Measurements from ENCODE around the gene HYOU1. TPM values are rescaled to one million over a fixed set of nuclear protein-coding genes. Genes with fewer than 3 reads are reported as not detected.

The HYOU1 gene
- total and polyA plus RNA-seq, 2 experiments from 2014 or later, result 103 to 125 TPM

DNA sequence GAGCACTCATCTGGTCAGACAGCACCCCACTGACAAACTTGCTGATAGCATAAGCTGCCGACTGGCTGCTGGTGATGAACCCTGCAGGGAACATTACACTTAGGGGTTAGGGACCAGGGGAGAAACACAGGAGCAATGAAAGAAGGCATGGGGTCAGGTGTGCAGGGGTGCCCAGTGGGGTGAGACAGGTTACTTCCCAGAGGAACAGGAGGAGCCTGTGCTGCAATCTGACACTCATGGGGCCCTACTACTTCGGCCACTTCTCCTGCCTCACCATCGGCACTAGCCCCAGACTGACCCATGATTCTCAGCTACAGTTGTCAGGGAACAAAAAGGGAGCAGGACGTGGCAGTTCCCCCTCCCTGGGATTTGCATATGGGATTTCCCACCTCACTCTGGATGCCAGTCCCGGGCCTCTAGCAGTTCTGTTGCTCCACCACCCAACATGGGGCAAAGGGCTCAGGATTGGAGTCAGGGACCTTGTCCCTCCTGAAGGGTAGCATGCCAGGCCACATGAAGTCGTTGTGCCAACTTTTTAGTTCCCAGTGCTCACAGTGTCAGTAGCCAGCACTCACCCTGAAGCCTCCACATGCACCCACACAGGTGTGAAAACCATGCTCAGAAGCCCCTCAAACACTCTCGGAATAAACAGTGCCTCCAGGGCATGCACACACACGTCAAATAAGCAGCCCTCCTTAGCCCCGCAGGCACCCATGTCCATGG lies 28.5 kb downstream of the HYOU1 start:
- Histone ChIP-seq H3K4me1 (ENCODE audit: low read depth) (peaks cover 17% of the 10 kb centered on the region), H3K36me3 (peaks cover 12% of the 10 kb centered on the region), H3K27ac (no peak overlapping the region), H3K4me3 (no peak overlapping the region), H3K27me3 (no peaks in the 10 kb centered on the region), H3K9me3 (ENCODE audit: low read depth) (no peaks in the 10 kb centered on the region)
- TF ChIP-seq, protein P1, sequence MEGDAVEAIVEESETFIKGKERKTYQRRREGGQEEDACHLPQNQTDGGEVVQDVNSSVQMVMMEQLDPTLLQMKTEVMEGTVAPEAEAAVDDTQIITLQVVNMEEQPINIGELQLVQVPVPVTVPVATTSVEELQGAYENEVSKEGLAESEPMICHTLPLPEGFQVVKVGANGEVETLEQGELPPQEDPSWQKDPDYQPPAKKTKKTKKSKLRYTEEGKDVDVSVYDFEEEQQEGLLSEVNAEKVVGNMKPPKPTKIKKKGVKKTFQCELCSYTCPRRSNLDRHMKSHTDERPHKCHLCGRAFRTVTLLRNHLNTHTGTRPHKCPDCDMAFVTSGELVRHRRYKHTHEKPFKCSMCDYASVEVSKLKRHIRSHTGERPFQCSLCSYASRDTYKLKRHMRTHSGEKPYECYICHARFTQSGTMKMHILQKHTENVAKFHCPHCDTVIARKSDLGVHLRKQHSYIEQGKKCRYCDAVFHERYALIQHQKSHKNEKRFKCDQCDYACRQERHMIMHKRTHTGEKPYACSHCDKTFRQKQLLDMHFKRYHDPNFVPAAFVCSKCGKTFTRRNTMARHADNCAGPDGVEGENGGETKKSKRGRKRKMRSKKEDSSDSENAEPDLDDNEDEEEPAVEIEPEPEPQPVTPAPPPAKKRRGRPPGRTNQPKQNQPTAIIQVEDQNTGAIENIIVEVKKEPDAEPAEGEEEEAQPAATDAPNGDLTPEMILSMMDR (IDR thresholded peaks at IDR 0.05; ENCODE audit: low read depth, low read length), result no peak
- no peak for DNase-seq (ENCODE audit: low read depth in 1 of 2, low spot score in 1 of 2)

DNA sequence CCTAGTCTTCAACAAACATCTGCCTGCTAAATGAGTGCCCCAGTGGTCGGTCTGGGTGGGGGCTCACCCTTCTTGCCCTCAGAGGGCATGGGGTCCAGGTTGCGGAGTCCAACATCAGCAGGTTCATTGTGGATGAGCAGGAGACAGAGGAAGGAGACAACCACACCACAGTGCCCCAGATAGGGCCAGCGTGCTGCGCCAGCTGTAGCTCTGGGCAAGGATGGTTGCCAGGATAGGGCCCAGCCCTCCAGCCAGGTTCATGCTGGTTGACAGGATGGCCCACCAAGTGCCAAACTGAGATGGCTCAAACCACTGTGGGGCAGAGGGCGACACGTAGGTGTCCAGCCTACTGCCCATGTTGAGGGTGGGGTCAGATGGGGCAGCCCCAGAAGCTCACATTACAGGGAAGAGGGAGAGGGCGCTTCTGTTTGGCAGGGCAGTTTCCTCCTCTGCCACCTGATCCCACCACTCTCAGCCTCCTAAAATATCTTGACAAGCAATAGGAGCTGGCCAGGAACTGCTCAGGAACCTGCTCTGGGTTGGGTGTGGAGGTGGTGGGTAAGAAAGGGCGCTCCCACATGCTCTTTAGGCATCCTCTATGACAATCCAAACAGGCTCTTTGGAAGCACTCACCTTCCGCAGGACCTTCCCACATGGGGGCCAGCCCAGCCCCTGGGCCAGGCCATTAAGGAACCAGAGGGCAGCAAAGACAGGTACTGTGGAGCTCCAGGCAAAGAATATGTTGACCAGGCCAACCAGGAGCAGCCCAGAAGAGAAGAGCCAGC lies 29.3 kb downstream of the HYOU1 start:
- Histone ChIP-seq H3K27ac (no peak overlapping the region), H3K36me3 (peaks cover 17% of the 10 kb centered on the region), H3K9me3 (ENCODE audit: low read depth) (no peaks in the 10 kb centered on the region), H3K4me1 (ENCODE audit: low read depth) (peaks cover 17% of the 10 kb centered on the region), H3K4me3 (no peak overlapping the region), H3K27me3 (no peaks in the 10 kb centered on the region)
- no peak for DNase-seq (ENCODE audit: low read depth in 1 of 2, low spot score in 1 of 2)
- TF ChIP-seq, protein P1 (IDR thresholded peaks at IDR 0.05; ENCODE audit: low read depth, low read length), result no peak

DNA sequence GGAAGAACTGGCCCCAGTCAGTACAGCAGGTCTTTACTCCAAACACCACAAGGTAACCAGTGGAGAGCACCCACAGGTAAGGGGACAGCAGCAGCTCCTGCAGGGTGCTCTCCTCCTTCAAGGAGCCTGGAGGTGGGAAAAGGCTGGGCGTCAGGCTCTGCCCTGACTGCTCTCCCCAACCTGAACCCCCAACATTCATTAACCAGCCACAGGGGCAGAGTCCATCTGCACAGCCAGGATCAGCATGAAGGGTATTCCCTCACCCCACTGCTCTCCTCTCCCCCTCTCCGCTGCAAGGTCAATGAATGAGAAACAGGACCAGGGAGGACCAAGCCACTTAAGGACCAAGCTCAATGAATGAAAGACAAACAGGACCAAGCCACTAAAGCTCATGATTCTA lies 30.0 kb downstream of the HYOU1 start:
- Histone ChIP-seq H3K36me3 (peaks cover 18% of the 10 kb centered on the region), H3K27ac (no peak overlapping the region), H3K9me3 (ENCODE audit: low read depth) (no peaks in the 10 kb centered on the region), H3K27me3 (no peaks in the 10 kb centered on the region), H3K4me1 (ENCODE audit: low read depth) (peaks cover 17% of the 10 kb centered on the region), H3K4me3 (no peak overlapping the region)
- TF ChIP-seq, protein P1 (IDR thresholded peaks at IDR 0.05; ENCODE audit: low read depth, low read length), result no peak
- DNase-seq (ENCODE audit: low read depth in 1 of 2, low spot score in 1 of 2), result no peak

- TF ChIP-seq, protein P1 (IDR thresholded peaks at IDR 0.05; ENCODE audit: low read depth, low read length), result no peak
- Histone ChIP-seq H3K4me3 (no peak overlapping the region), H3K27ac (no peak overlapping the region), H3K9me3 (ENCODE audit: low read depth) (no peaks in the 10 kb centered on the region), H3K4me1 (ENCODE audit: low read depth) (peaks cover 17% of the 10 kb centered on the region), H3K36me3 (peaks cover 25% of the 10 kb centered on the region), H3K27me3 (no peaks in the 10 kb centered on the region)
- DNase-seq (ENCODE audit: low read depth in 1 of 2, low spot score in 1 of 2), result no peak
These were observed 30.8 kb downstream of the HYOU1 start for GRCh38 chr11:119025978-119026766.

DNA sequence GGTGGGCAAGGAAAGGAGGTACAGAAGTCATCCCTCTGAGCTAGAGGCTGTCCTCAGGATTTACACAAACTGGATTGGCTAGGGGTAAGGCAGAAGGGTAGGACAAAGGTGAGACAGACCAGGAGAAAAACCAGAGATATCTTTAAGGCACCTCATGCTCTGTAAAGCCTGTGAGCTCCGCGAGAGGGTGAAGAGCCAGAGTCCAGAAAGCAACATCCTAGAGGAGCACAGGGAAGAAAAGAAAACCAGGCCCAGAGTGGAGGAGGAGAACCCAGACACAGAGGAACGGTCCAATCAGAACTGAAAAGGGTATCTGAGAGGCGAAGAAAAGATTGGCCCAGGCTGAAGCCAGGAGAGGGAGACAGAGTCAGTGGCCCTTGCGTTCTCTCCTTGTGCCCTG lies 31.5 kb downstream of the HYOU1 start:
- no peaks in the 10 kb centered on the region for H3K27me3 ChIP-seq
- H3K9me3 ChIP-seq (ENCODE audit: low read depth), result no peaks in the 10 kb centered on the region
- H3K27ac ChIP-seq, result peak overlapping the region; percentile 59
- H3K4me3 ChIP-seq, result no peak overlapping the region
- peaks cover 17% of the 10 kb centered on the region for H3K4me1 ChIP-seq (ENCODE audit: low read depth)
- TF ChIP-seq, protein P1 (IDR thresholded peaks at IDR 0.05; ENCODE audit: low read depth, low read length), result no peak
- DNase-seq (ENCODE audit: low read depth in 1 of 2, low spot score in 1 of 2), result no peak
- H3K36me3 ChIP-seq, result peaks cover 25% of the 10 kb centered on the region
